ENCODE data around the gene MKRN2. TPM values are rescaled to one million over a fixed set of nuclear protein-coding genes. Genes with fewer than 3 reads are reported as not detected.

The MKRN2 gene
- total and polyA plus RNA-seq, 9 of the 15 experiments (the other 6 are each of a cell fraction or from before 2014, with no cell fraction given), result 29.4 to 63.2 (median 42.9) TPM

DNA sequence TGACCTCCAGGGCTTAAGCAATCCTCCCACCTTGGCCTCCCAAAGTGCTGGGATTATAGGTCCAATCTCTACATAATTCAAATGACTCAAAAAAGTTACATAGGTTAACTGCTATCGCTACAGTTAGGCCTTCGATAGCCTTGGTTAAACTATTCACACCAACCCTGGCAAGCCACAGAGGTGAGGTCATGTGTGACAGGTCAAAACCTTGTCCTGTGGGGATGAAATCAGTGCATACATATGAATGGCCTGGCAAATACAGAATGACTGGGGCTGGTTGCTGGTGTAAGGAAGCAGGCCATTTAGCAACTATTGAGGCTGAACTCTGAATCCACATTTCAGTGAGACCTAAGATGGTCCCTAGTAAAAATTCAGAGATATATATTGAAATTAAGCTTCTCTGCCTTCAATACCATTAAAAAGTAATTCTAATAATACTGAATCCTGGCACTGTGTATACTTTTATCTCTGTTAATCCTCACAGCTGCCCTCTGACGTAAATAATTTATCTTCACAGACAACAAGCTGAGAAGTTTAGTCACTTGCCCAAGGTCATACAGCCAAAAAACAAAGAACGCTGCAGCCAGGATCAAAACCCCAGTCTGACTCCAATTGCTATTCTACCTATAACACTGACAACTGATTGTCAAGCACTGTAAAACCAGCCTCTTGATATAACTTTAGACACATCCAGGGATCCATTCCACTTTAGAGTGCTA lies 35.3 kb downstream of the MKRN2 start:
- Histone ChIP-seq H3K27me3 (ENCODE audit: control insufficient read depth in 2 of 2, insufficient read depth in 2 of 2, low read length in 2 of 2) (no peaks in the 10 kb centered on the region), H3K27ac (ENCODE audit: extremely low read depth, low read depth, low read length) (no peak overlapping the region), H3K79me2 (ENCODE audit: control insufficient read depth, insufficient read depth, low read length) (no peaks in the 10 kb centered on the region; the same call in 2 of the 3 replicates), H3K9ac (ENCODE audit: insufficient read depth in 1 of 2, low read depth in 2 of 2, low read length in 2 of 2) (no peak overlapping the region), H2AFZ (ENCODE audit: low read depth, low read length) (no peak overlapping the region), H3K9me3 (replicated peaks; ENCODE audit: control insufficient read depth, insufficient read depth, low read depth, low read length) (no peaks in the 10 kb centered on the region), H4K20me1 (replicated peaks; ENCODE audit: control insufficient read depth, insufficient read depth, low read length) (no peaks in the 10 kb centered on the region), H3K9me1 (ENCODE audit: control insufficient read depth, insufficient read depth, low read length) (no peaks in the 10 kb centered on the region), H3K4me1 (replicated peaks in 1 of 2; ENCODE audit: control insufficient read depth in 2 of 2, insufficient read depth in 2 of 2, low read length in 2 of 2) (0 out of 5 replicates have a peak, but pooled peaks cover 0 to 2% of the 10 kb centered on the region in 2 experiments), H3K36me3 (ENCODE audit: control insufficient read depth, insufficient read depth, low read length) (peaks cover 91% of the 10 kb centered on the region), H3K4me3 (no peak overlapping the region), H3K4me2 (ENCODE audit: insufficient read depth, low read length) (no peak overlapping the region)
- BruUV-seq (replicated peaks), result no TSS peak
- no peak for ATAC-seq
- DNase-seq (ENCODE audit: extremely low read depth in 1 of 4, low spot score in 3 of 4), result no peak
- intact Hi-C loops (cut with micrococcal nuclease), result no loop called here
- TF ChIP-seq CSDE1 (IDR thresholded peaks at IDR 0.05) (no peak), RBM22 (IDR thresholded peaks at IDR 0.05; ENCODE audit: low read depth, low read length, poor library complexity, severe bottlenecking) (peak; percentile 23), NR2C2 (CRISPR knock-in tag; IDR thresholded peaks at IDR 0.05) (no peak), NR2C2 (tag; IDR thresholded peaks at IDR 0.05) (no peak)
- ChIA-PET CTCF (ENCODE audit: low intra/inter-chr PET ratio) (no interaction called here), POLR2A (no interaction called here)
- FAIRE-seq, result no peak
- in situ Hi-C loops (cut with MboI), result no loop called here
- WGBS (ENCODE audit: insufficient coverage, low coverage, missing lambda C conversion rate), result 90% methylated on average over 4 of the region's 4 CpGs

DNA sequence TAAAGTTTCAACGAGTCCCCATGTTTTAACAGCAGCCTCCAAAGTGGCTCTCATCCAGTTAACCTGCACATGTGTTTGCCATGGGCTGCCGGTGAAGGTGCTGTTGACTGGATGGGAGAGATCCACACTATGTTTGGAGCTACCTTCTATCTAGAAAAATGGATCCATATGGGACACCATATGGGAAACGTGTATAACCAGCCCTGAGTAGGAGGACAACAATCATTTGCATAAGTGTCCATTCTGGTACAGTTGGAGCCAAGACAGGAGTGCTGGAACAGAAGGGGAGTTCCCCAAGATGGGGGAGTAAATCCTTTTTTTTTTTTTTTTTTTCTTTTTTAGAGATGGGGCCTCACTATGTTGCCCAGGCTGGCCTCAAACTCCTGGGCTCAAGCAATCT lies 36.6 kb downstream of the MKRN2 start:
- Histone ChIP-seq H4K20me1 (replicated peaks; ENCODE audit: control insufficient read depth, insufficient read depth, low read length) (no peaks in the 10 kb centered on the region), H2AFZ (ENCODE audit: low read depth, low read length) (no peak overlapping the region), H3K27ac (ENCODE audit: extremely low read depth, low read depth, low read length) (no peak overlapping the region), H3K4me1 (replicated peaks in 1 of 2; ENCODE audit: control insufficient read depth in 2 of 2, insufficient read depth in 2 of 2, low read length in 2 of 2) (0 out of 5 replicates have a peak, but pooled peaks cover 0 to 2% of the 10 kb centered on the region in 2 experiments), H3K79me2 (ENCODE audit: control insufficient read depth, insufficient read depth, low read length) (no peaks in the 10 kb centered on the region; the same call in 2 of the 3 replicates), H3K36me3 (ENCODE audit: control insufficient read depth, insufficient read depth, low read length) (peaks cover 91% of the 10 kb centered on the region), H3K9ac (ENCODE audit: insufficient read depth in 1 of 2, low read depth in 2 of 2, low read length in 2 of 2) (no peak overlapping the region), H3K9me1 (ENCODE audit: control insufficient read depth, insufficient read depth, low read length) (no peaks in the 10 kb centered on the region), H3K4me2 (ENCODE audit: insufficient read depth, low read length) (no peak overlapping the region), H3K27me3 (ENCODE audit: control insufficient read depth in 2 of 2, insufficient read depth in 2 of 2, low read length in 2 of 2) (no peaks in the 10 kb centered on the region), H3K9me3 (replicated peaks; ENCODE audit: control insufficient read depth, insufficient read depth, low read depth, low read length) (no peaks in the 10 kb centered on the region), H3K4me3 (no peak overlapping the region)
- ChIA-PET POLR2A (interaction anchor here (0.7 to 0.8 kb wide), 2 partner anchors 48 to 173 kb away, joined by 3 read pairs; no protein-coding TSS in a partner anchor), CTCF (ENCODE audit: low intra/inter-chr PET ratio) (no interaction called here)
- BruUV-seq (replicated peaks), result no TSS peak
- no peak for TF ChIP-seq ZNF695 (CRISPR knock-in tag; IDR thresholded peaks at IDR 0.05)
- no peak for TF ChIP-seq ZNF408 (CRISPR knock-in tag; IDR thresholded peaks at IDR 0.05; ENCODE audit: low read depth)
- TF ChIP-seq KDM1A (IDR thresholded peaks at IDR 0.05), result no peak
- TF ChIP-seq, protein P1, sequence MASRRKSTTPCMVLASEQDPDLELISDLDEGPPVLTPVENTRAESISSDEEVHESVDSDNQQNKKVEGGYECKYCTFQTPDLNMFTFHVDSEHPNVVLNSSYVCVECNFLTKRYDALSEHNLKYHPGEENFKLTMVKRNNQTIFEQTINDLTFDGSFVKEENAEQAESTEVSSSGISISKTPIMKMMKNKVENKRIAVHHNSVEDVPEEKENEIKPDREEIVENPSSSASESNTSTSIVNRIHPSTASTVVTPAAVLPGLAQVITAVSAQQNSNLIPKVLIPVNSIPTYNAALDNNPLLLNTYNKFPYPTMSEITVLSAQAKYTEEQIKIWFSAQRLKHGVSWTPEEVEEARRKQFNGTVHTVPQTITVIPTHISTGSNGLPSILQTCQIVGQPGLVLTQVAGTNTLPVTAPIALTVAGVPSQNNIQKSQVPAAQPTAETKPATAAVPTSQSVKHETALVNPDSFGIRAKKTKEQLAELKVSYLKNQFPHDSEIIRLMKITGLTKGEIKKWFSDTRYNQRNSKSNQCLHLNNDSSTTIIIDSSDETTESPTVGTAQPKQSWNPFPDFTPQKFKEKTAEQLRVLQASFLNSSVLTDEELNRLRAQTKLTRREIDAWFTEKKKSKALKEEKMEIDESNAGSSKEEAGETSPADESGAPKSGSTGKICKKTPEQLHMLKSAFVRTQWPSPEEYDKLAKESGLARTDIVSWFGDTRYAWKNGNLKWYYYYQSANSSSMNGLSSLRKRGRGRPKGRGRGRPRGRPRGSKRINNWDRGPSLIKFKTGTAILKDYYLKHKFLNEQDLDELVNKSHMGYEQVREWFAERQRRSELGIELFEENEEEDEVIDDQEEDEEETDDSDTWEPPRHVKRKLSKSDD (conservative IDR thresholded peaks at IDR 0.05; ENCODE audit: low read length), result no peak
- intact Hi-C loops (cut with micrococcal nuclease), result no loop called here
- WGBS (ENCODE audit: insufficient coverage, low coverage, missing lambda C conversion rate), result 89% methylated on average over 3 of the region's 3 CpGs
- in situ Hi-C loops (cut with MboI), result no loop called here
- ATAC-seq, result no peak
- no peak for FAIRE-seq
- no peak for DNase-seq (ENCODE audit: extremely low read depth in 1 of 4, low spot score in 3 of 4)
